ENCODE measurements around the gene B3GAT1. TPM values are rescaled to one million over a fixed set of nuclear protein-coding genes. Genes with fewer than 3 reads are reported as not detected.

The B3GAT1 gene
- polyA plus RNA-seq, 1 donor from 2014 or later: 28.2 TPM

- Histone ChIP-seq H3F3A (ENCODE audit: insufficient read depth, low read length, poor library complexity, severe bottlenecking) (no peaks in the 10 kb centered on the region), H3K27ac (ENCODE audit: low read length) (no peak overlapping the region), H3K79me2 (replicated peaks; ENCODE audit: insufficient read depth, low read length) (no peaks in the 10 kb centered on the region), H3K4me2 (ENCODE audit: low read length) (no peak overlapping the region), H3K27me3 (ENCODE audit: insufficient read depth, low read depth, low read length) (no peaks in the 10 kb centered on the region), H3K9ac (ENCODE audit: low read length) (no peak overlapping the region), H3K4me3 (ENCODE audit: low read length) (no peak overlapping the region), H3K9me2 (ENCODE audit: insufficient read depth, low read length) (no peaks in the 10 kb centered on the region), H3K36me3 (ENCODE audit: insufficient read depth, low read length) (no peaks in the 10 kb centered on the region), H4K20me1 (ENCODE audit: insufficient read depth) (no peaks in the 10 kb centered on the region), H2AFZ (ENCODE audit: low read depth, low read length) (no peak overlapping the region), H3K9me3 (ENCODE audit: low read length) (no peaks in the 10 kb centered on the region)
- TF ChIP-seq SMC3 (conservative IDR thresholded peaks at IDR 0.05; ENCODE audit: poor library complexity) (no peak), EP300 (conservative IDR thresholded peaks at IDR 0.05; ENCODE audit: poor library complexity, severe bottlenecking) (no peak), EZH2 (IDR thresholded peaks at IDR 0.05; ENCODE audit: borderline replicate concordance, insufficient read depth, low read length, poor library complexity, severe bottlenecking) (no peak), TAF1 (IDR thresholded peaks at IDR 0.05; ENCODE audit: low read depth) (no peak), MXI1 (conservative IDR thresholded peaks at IDR 0.05; ENCODE audit: poor library complexity, severe bottlenecking) (no peak), RAD21 (conservative IDR thresholded peaks at IDR 0.05) (no peak), REST (IDR thresholded peaks at IDR 0.05; ENCODE audit: borderline replicate concordance) (no peak), POLR2AphosphoS5 (IDR thresholded peaks at IDR 0.05) (no peak)
- TF ChIP-seq, protein P1, sequence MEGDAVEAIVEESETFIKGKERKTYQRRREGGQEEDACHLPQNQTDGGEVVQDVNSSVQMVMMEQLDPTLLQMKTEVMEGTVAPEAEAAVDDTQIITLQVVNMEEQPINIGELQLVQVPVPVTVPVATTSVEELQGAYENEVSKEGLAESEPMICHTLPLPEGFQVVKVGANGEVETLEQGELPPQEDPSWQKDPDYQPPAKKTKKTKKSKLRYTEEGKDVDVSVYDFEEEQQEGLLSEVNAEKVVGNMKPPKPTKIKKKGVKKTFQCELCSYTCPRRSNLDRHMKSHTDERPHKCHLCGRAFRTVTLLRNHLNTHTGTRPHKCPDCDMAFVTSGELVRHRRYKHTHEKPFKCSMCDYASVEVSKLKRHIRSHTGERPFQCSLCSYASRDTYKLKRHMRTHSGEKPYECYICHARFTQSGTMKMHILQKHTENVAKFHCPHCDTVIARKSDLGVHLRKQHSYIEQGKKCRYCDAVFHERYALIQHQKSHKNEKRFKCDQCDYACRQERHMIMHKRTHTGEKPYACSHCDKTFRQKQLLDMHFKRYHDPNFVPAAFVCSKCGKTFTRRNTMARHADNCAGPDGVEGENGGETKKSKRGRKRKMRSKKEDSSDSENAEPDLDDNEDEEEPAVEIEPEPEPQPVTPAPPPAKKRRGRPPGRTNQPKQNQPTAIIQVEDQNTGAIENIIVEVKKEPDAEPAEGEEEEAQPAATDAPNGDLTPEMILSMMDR (IDR thresholded peaks at IDR 0.05; ENCODE audit: poor library complexity, severe bottlenecking): no peak
Observed at GRCh38 chr11:134350381-134350780, 61.7 kb downstream of the B3GAT1 start.

GRCh38 chr11:134349802-134350355 is 62.2 kb downstream of the B3GAT1 start:
- H3K4me2 ChIP-seq (ENCODE audit: low read length): no peak overlapping the region
- no peak overlapping the region for H3K27ac ChIP-seq (ENCODE audit: low read length)
- H4K20me1 ChIP-seq (ENCODE audit: insufficient read depth): no peaks in the 10 kb centered on the region
- no peak for TF ChIP-seq RAD21 (conservative IDR thresholded peaks at IDR 0.05)
- no peak for TF ChIP-seq TAF1 (IDR thresholded peaks at IDR 0.05; ENCODE audit: low read depth)
- no peak for TF ChIP-seq SMC3 (conservative IDR thresholded peaks at IDR 0.05; ENCODE audit: poor library complexity)
- TF ChIP-seq EZH2 (IDR thresholded peaks at IDR 0.05; ENCODE audit: borderline replicate concordance, insufficient read depth, low read length, poor library complexity, severe bottlenecking): no peak
- TF ChIP-seq REST (IDR thresholded peaks at IDR 0.05; ENCODE audit: borderline replicate concordance): no peak
- TF ChIP-seq, protein P1 (IDR thresholded peaks at IDR 0.05; ENCODE audit: poor library complexity, severe bottlenecking): no peak
- no peak for TF ChIP-seq POLR2AphosphoS5 (IDR thresholded peaks at IDR 0.05)
- TF ChIP-seq MXI1 (conservative IDR thresholded peaks at IDR 0.05; ENCODE audit: poor library complexity, severe bottlenecking): no peak
- TF ChIP-seq EP300 (conservative IDR thresholded peaks at IDR 0.05; ENCODE audit: poor library complexity, severe bottlenecking): no peak
- H3K9ac ChIP-seq (ENCODE audit: low read length): no peak overlapping the region
- no peaks in the 10 kb centered on the region for H3F3A ChIP-seq (ENCODE audit: insufficient read depth, low read length, poor library complexity, severe bottlenecking)
- H3K36me3 ChIP-seq (ENCODE audit: insufficient read depth, low read length): no peaks in the 10 kb centered on the region
- H3K4me3 ChIP-seq (ENCODE audit: low read length): no peak overlapping the region
- no peaks in the 10 kb centered on the region for H3K9me3 ChIP-seq (ENCODE audit: low read length)
- H3K79me2 ChIP-seq (replicated peaks; ENCODE audit: insufficient read depth, low read length): no peaks in the 10 kb centered on the region
- H3K27me3 ChIP-seq (ENCODE audit: insufficient read depth, low read depth, low read length): no peaks in the 10 kb centered on the region
- H3K9me2 ChIP-seq (ENCODE audit: insufficient read depth, low read length): no peaks in the 10 kb centered on the region
- no peak overlapping the region for H2AFZ ChIP-seq (ENCODE audit: low read depth, low read length)
